DMS153 (cell line): ENCODE results near the gene UFD1.

Source experiments
- DNase-seq: peaks from one replicate; lab custom pipeline; 2025; lab: John Stamatoyannopoulos, UW

Gene UFD1

GRCh38 chr22:19470010-19470409 is 9.0 kb downstream of the UFD1 start:
- no peak for DNase-seq

DNA sequence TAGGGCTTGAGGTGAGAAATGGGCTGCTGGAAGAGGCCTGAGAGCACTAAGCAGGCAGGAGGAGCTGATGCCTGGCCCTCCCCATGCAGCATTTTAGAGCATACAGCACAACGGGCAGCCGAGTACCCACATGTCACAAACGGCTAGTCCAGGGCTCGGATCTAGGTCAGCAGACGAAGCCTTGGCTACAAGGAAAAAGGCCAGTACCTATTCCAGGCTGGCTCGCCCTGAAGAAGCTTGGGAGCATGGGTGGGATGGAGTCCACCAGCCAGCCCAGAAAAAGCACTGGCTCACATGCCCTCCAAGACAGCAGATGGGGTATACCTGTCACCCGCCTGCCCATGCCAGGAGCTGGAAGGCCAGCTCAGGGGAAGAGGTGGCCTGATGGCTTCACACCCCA is 9.6 kb downstream of the UFD1 start:
- no peak for DNase-seq

DNA sequence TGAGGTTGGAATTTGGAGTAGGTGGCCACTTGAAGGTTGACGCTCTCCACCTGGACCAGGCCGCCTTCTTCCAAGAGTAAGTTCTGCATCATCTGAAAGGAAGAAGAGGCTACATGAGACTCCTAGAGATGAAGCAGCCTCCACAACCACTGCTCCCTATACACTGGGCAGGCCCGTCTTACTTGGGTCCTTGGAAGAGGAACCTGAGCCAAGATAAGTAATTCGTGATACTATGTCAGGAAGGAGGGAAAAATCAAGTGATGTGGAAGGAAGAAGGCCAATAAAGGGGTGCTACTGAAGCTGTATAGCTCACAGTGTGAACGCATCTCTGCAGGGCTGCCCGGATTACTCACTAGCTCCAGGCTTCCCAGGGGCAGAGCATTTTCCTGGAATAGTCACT is 11.1 kb downstream of the UFD1 start:
- no peak for DNase-seq

DNA sequence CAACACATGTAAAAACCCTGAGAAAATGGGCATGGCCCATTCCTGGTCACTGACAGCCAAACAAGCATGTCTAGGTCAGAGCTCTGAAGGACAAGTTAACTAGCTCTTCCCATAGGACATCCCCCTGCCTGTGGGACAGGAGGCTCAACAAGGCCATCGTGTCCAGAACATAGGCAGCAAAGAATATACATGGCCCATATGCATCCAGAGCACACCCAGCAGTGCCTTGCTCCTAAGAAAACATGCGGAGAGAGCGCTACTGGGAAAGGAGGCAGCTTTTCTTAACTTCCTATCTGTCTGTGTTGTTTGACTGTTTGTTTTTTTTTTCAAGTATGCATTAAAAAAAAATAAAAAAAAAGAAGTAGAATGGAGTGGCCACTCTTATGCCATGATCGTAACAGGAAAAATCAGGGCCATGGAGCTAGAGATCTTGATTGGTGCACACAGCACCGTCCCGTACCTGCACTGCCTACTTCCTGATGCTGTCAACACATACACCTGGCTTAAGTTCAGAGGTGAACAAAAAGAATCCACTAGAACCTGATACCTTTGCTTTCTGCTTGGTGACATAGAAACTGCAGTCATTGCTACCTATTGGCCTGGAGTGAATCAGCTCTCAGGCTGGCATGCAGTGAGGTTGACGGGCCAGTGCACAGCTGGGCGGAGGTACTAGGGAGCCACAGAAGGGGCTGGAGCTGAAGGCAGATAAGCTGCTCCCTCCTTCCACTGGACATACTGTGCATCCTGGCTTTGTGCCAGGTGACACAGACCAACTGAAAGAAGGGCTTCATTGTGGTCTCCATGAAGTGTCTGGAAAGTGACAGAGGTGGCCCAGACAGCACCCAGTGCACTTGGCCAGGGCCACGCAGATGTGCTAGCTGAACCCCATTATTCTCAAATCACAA is 11.9 kb downstream of the UFD1 start:
- DNase-seq: no peak

GRCh38 chr22:19466126-19466716 is 12.8 kb downstream of the UFD1 start:
- no peak for DNase-seq

GRCh38 chr22:19464975-19465374 is 14.0 kb downstream of the UFD1 start:
- no peak for DNase-seq

DNA sequence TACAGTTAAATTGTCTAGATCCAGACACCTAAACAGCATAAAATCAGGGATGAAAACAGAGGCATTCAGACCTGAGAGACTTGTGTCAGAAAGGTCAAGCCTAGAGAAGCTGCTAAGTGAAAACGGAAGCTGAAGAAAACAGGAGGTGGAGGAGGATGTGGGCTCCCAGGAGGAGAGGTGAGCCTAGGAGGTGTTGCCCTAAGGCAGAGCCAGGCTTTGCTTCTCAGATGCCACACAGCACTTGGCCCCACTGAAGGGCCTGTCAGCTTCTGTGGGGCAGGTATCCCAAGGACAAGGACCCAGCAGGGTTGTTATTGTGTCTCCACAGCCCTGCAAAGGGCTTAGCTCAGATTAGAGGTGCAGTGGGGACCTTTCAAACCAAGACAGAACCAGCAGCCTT is 14.4 kb downstream of the UFD1 start:
- DNase-seq: no peak

DNA sequence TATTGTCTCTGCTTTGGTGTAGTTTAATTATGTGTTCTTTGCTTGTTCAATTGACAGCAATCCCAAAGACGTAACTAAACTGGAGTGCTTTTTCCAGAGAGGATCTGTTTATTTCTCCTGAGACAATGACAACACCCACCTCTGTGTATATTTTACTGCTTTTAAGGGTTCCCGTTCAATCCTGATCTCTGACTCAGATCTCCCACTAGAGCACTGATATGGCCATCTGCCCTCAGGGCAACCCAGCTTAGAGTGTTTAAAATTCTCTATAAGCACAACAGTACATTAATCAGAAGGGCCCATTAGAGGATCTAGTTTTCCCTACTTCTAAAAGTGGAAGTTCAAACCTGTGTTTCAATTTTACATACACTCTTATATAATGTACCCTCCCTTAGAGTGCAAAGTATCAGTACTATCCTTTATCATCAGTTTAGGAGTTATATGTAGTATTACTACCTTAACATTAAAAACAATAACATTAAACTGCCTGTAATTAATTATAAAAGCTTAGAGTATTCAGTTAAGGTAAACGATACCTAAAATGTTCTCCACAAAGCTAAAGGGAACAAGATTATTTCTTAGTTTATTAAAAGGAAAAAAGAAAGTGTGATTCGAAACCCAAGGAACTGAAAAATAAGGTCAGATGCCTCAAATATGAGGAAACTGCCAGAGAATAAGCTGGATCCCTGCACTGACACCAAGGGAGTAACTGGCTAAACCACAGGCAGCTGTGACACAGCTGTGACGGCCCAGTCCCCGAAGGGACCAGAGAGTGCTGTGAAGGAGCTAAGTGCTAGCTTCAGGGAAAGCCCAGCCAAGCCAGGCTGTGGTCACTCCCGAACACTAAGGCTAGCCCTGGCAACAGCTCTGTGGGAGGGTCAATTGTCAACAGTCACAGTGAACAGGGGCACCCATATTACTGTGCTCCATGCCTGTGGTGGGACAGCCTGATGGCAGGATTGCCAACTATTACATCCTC is 15.2 kb downstream of the UFD1 start:
- no peak for DNase-seq

DNA sequence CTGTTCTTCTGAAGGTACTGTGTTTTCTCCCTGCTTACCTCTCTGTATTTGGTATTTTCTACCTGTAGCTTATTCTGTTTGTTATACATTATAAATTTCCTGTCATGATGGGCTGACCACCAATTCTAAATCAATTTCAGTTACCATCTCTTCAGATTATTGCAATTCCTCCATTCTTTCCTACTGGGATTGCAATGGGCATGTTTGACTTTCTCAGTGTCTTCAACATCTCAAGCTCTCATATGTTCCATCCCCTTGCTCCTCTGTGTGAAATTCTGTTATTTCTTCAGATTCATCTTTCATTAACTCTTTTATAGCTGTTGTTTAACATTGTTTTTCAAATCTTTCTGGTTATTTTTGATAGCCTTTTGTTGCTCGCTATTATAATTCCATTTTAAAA is 16.0 kb downstream of the UFD1 start:
- DNase-seq: no peak

DNA sequence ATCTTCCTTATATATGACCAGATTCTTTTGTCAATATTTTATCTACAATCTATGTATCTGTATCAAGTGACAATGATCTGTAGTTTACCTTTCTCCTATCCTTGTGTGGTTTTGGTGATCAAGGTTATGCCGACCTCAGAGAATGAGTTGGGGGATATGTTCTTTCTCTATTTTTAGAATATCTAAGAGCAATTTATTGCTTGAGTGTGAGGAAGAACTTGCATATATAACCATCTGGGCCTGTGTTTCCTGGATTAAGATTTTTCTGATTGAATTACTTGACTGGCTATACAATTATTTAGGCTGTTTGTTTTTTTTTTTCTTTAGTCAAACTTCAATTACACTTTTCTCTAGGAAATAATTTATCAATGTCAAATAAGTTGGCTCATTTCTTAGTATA is 17.5 kb downstream of the UFD1 start:
- no peak for DNase-seq

GRCh38 chr22:19460036-19460435 is 19.0 kb downstream of the UFD1 start:
- no peak for DNase-seq

DNA sequence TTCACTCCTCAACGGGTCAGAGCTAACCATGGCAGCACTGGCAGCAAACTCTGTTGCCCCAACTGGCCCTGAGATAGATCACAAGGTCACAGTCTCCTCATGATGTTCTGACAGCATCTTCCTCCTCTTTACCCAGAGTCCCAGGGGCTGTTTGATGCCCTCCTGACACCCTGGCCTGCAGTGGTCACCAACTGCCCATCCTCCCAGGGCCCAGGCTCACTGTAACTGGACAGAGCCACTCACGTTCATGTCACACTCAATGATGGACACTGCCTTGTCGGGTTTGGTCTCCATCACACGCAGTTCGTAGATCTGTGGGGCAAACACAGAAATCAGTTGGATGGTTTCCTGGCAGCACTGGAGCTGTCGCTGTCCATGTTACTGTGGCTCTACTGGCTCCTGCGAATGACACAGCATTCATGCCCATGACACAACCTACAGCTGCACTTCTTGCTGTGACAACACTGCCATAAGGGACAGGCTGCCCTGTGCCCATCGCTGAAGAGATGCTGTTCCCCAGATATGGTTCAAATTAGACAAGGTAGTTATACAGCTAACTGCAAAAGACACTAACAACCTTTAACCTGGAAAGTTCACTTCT is 21.1 kb downstream of the UFD1 start:
- DNase-seq: no peak

DNA sequence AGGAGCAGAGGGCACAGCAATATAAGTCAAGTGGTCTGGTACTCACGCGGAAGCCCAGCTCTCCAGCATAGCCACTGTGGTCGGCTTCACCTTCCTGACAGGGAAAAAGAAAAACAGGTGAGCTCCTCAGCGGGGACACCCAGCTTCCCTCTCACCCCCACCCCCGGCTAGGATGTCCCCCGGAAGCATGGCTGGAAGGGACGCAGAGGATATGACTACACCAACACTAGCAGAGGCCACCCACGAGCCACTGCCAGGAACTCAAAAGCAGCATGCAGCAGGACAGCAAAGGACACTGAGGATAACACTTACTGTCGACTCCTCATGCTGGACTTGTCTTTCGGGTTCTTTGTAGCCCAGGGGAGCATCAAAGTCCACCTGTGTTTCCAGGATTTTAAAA is 22.5 kb downstream of the UFD1 start:
- no peak for DNase-seq

DNA sequence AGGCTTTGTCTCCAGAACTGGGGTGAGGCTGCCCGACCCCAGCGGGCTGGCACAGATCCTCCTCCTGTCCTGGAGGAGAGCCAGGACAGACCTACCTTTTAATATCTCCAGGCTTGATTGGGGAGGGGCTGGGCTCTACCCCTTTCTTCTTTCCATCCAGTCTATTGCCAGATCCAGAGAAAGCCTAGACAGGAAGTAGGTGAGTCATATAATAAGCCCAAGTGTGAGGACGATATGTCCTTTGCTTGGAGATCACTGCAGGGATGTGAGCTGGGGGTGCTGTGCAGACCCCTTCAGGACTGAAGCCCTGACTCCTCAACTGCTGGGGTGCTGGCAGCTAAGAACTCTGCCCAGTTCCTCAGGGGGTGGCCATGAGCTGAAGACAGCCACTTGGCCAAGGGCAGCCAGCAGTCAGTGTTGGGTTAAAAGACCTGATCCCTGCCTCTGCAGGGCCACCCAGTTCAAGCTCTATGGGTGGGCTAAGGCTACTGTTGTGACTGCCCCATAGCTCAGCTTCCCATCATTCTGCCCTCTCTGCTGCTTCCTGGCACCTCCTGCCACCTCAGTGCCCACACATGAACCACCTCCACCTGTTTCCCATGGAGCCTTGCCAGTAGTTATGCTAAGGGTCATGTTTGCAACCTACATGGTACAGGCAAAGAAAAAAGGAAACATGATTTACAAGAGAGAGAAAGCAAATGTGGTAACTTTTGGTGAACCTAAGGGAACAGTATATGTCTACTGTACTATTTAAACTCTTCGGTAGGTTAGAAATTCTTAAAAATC is 23.2 kb downstream of the UFD1 start:
- no peak for DNase-seq

GRCh38 chr22:19455033-19455432 is 24.0 kb downstream of the UFD1 start:
- no peak for DNase-seq

DNA sequence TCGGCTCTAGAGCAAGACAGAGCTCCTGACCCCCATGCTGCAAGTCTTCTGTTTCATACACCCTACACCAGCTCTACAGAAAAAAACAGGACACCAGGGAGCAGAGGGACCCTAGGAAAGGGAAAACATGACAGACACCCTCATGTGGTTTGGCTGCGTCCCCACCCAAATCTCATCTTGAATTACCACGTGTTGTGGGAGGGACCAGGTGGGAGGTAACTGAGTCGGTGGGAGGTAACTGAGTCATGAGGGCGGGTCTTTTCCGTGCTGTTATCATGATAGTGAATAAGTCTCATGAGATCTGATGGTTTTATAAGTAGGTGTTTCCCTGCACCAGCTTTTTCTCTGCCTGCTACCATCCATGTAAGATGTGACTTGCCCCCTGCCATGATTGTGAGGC is 24.8 kb downstream of the UFD1 start:
- no peak for DNase-seq

GRCh38 chr22:19453718-19454117 is 25.3 kb downstream of the UFD1 start:
- no peak for DNase-seq

GRCh38 chr22:19451570-19451969 is 27.4 kb downstream of the UFD1 start:
- no peak for DNase-seq

- DNase-seq: no peak
Measured at GRCh38 chr22:19450363-19451175, 28.4 kb downstream of the UFD1 start.

DNA sequence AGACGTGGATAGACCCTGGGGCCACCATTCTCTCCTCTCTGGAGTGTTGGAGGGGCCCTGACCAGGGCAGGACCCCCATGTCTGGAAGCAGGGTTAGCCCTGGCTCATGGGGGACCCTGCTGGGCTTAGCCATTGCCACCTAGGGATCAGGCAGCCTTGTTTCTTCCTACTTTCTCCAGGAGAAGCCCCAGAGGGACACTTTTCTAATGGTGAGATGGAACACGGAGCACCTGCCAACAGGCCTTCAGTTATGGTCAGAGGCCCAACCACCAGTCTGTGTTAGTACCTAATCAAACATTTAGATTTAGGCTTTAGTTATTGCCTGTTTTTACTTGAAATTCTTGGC is 29.6 kb downstream of the UFD1 start:
- no peak for DNase-seq
